Colonic mucosa (tissue), 4 donors: ENCODE data around the gene SIDT1. TPM values are rescaled to one million over a fixed set of nuclear protein-coding genes. Genes with fewer than 3 reads are reported as not detected.

Source experiments
- DNase-seq: peaks from one replicate; pipeline ENCODE4 v3.0.0-alpha.2; 2020
- H3K27ac ChIP-seq: fragments of 200-600 bp; one replicate; pipeline ENCODE4 v1.8.0; 2021
- H3K27me3 ChIP-seq: fragments of 200-600 bp; one replicate; pipeline ENCODE4 v1.8.0; 2021
- H3K36me3 ChIP-seq: fragments of 200-600 bp; one replicate; pipeline ENCODE4 v1.8.0; 2021
- H3K4me1 ChIP-seq: fragments of 200-600 bp; one replicate; pipeline ENCODE4 v1.8.0; 2021; ENCODE audit warnings: mild to moderate bottlenecking
- H3K4me3 ChIP-seq: fragments of 200-600 bp; one replicate; pipeline ENCODE4 v1.8.0; 2021
- H3K9ac ChIP-seq, 2 donors: one replicate each; pipeline ENCODE4 v1.7.0; 2013; ENCODE audit warnings: control low read depth in 2 of 2, low read depth in 2 of 2, low read length in 2 of 2
- H3K9me3 ChIP-seq: fragments of 200-600 bp; one replicate; pipeline ENCODE4 v1.8.0; 2021
- CTCF ChIP-seq: fragments of 200-600 bp; IDR thresholded peaks from one replicate; pipeline ENCODE4 v1.8.0; 2022; ENCODE audit warnings: antibody characterized with exemption, mild to moderate bottlenecking
- intact Hi-C: fragments of 100-400 bp; cut with DNase I; formaldehyde crosslinking; loops from one replicate; pipeline ENCODE4 v1.14.1; 2022
- total RNA-seq, 2 donors: library from RNA; stranded (reverse); fragmentation: NEBNext Ultra II Directional in 1 of 2; extraction: Animal tissue kit (Norgen Biotek cat#: 25700) in 1 of 2; gene quantifications; one replicate each; pipeline ENCODE4 v1.2.1, GENCODE V29; 2021
- donor health status: healthy.
- donor health status: DM: no; HTN: no; CAD: no.
- donor health status: DM: no; HTN: no; CAD: no.

The SIDT1 gene
- total RNA-seq, 2 donors from 2014 or later = 35.9 to 42.1 TPM

- intact Hi-C loops = no loop called here
- H3K36me3 ChIP-seq = no peaks in the 10 kb centered on the region
- TF ChIP-seq CTCF = no peak
- no peaks in the 10 kb centered on the region for H3K4me1 ChIP-seq
- no peak overlapping the region for H3K9ac ChIP-seq
- H3K9me3 ChIP-seq = no peaks in the 10 kb centered on the region
- no peak overlapping the region for H3K27ac ChIP-seq
- no peaks in the 10 kb centered on the region for H3K27me3 ChIP-seq
- no peak overlapping the region for H3K4me3 ChIP-seq
- DNase-seq = no peak
Observed at GRCh38 chr3:113589971-113590370, 57.6 kb downstream of the SIDT1 start.

- H3K4me1 ChIP-seq = no peaks in the 10 kb centered on the region
- H3K36me3 ChIP-seq = no peaks in the 10 kb centered on the region
- no peak overlapping the region for H3K27ac ChIP-seq
- no peaks in the 10 kb centered on the region for H3K9me3 ChIP-seq
- no peak for DNase-seq
- H3K27me3 ChIP-seq = no peaks in the 10 kb centered on the region
- TF ChIP-seq CTCF = no peak
- H3K9ac ChIP-seq = no peak overlapping the region
- H3K4me3 ChIP-seq = no peak overlapping the region
- intact Hi-C loops = no loop called here
Observed at GRCh38 chr3:113590983-113591382, 58.6 kb downstream of the SIDT1 start.

- no peaks in the 10 kb centered on the region for H3K4me1 ChIP-seq
- no peaks in the 10 kb centered on the region for H3K36me3 ChIP-seq
- no peaks in the 10 kb centered on the region for H3K27me3 ChIP-seq
- DNase-seq = no peak
- H3K9ac ChIP-seq = no peak overlapping the region
- H3K4me3 ChIP-seq = no peak overlapping the region
- TF ChIP-seq CTCF = no peak
- no peaks in the 10 kb centered on the region for H3K9me3 ChIP-seq
- no peak overlapping the region for H3K27ac ChIP-seq
- intact Hi-C loops = no loop called here
Observed at GRCh38 chr3:113594066-113594465, 61.7 kb downstream of the SIDT1 start.

- no peak overlapping the region for H3K27ac ChIP-seq
- no peak overlapping the region for H3K9ac ChIP-seq
- intact Hi-C loops = no loop called here
- no peaks in the 10 kb centered on the region for H3K36me3 ChIP-seq
- H3K9me3 ChIP-seq = no peaks in the 10 kb centered on the region
- DNase-seq = no peak
- no peaks in the 10 kb centered on the region for H3K27me3 ChIP-seq
- TF ChIP-seq CTCF = no peak
- H3K4me1 ChIP-seq = no peaks in the 10 kb centered on the region
- H3K4me3 ChIP-seq = no peak overlapping the region
Observed at GRCh38 chr3:113597596-113598354, 65.4 kb downstream of the SIDT1 start.

GRCh38 chr3:113600418-113601182 is 68.2 kb downstream of the SIDT1 start:
- no peaks in the 10 kb centered on the region for H3K36me3 ChIP-seq
- DNase-seq = no peak
- no peak for TF ChIP-seq CTCF
- H3K4me3 ChIP-seq = no peak overlapping the region
- no peaks in the 10 kb centered on the region for H3K9me3 ChIP-seq
- intact Hi-C loops = no loop called here
- H3K4me1 ChIP-seq = no peaks in the 10 kb centered on the region
- no peak overlapping the region for H3K27ac ChIP-seq
- no peaks in the 10 kb centered on the region for H3K27me3 ChIP-seq
- no peak overlapping the region for H3K9ac ChIP-seq
